Activated B cell treated with CpG ODN at 0.5 μM for 24 hours (primary cell): ENCODE data around the gene CTIF. TPM values are rescaled to one million over a fixed set of nuclear protein-coding genes. Genes with fewer than 3 reads are reported as not detected.

Experiments
- ATAC-seq: fragments of 200-7000 bp; cut with Tn5 transposase; one replicate; pipeline ENCODE4 v1.10.0; 2021; ENCODE audit warnings: low read depth, mild to moderate bottlenecking, moderate library complexity
- CTCF ChIA-PET: fragments of 350-600 bp; sonication (Branson Sonifier 250); formaldehyde crosslinking; loops from one replicate; lab custom pipeline; 2021; ENCODE audit warnings: antibody characterized with exemption; lab: Charles Lee
- POLR2A ChIA-PET: fragments of 350-600 bp; sonication (Branson Sonifier 250); formaldehyde crosslinking; loops from one replicate; lab custom pipeline; 2021; ENCODE audit warnings: antibody characterized with exemption; lab: Charles Lee
- DNase-seq: peaks from one replicate; pipeline ENCODE4 v3.0.0; 2022
- H3K27ac Mint-ChIP-seq: one replicate; pipeline ENCODE4 v1.8.0; 2020; ENCODE audit warnings: mixed read lengths
- H3K27me3 Mint-ChIP-seq: one replicate; pipeline ENCODE4 v1.8.0; 2021; ENCODE audit warnings: mixed read lengths
- H3K36me3 Mint-ChIP-seq: one replicate; pipeline ENCODE4 v1.8.0; 2021; ENCODE audit warnings: low read depth, mixed read lengths
- H3K4me1 Mint-ChIP-seq: one replicate; pipeline ENCODE4 v1.8.0; 2021; ENCODE audit warnings: mixed read lengths
- H3K4me3 Mint-ChIP-seq: one replicate; pipeline ENCODE4 v1.8.0; 2020; ENCODE audit warnings: mild to moderate bottlenecking, mixed read lengths
- H3K9me3 Mint-ChIP-seq: one replicate; pipeline ENCODE4 v1.8.0; 2020; ENCODE audit warnings: mixed read lengths
- CTCF ChIP-seq: fragments of 200-600 bp; IDR thresholded peaks from one replicate; pipeline ENCODE4 v1.8.0; 2022; ENCODE audit warnings: antibody characterized with exemption, mild to moderate bottlenecking
- intact Hi-C: fragments of 100-400 bp; cut with micrococcal nuclease; formaldehyde crosslinking; loops from one replicate; pipeline ENCODE4 v1.15.1; 2024
- total RNA-seq: library from RNA; stranded (reverse); gene quantifications from 2 replicates; pipeline ENCODE4 v1.2.3, GENCODE V29; 2022

Gene CTIF
- total RNA-seq, 1 donor from 2014 or later: 9.3 TPM

- no peak overlapping the region for H3K27ac Mint-ChIP-seq
- no peak overlapping the region for H3K4me3 Mint-ChIP-seq
- TF ChIP-seq CTCF: no peak
- DNase-seq (no peak), ATAC-seq (no peak)
- H3K27me3 Mint-ChIP-seq: no peaks in the 10 kb centered on the region
- POLR2A ChIA-PET: no interaction called here
- no peaks in the 10 kb centered on the region for H3K4me1 Mint-ChIP-seq
- H3K36me3 Mint-ChIP-seq: no peaks in the 10 kb centered on the region
- CTCF ChIA-PET: no interaction called here
- H3K9me3 Mint-ChIP-seq: no peaks in the 10 kb centered on the region
- intact Hi-C loops: no loop called here
These were observed 318.3 kb downstream of the CTIF start for GRCh38 chr18:48857023-48857694.

- Mint-ChIP-seq H3K27me3 (no peaks in the 10 kb centered on the region), H3K4me3 (no peak overlapping the region), H3K27ac (no peak overlapping the region), H3K36me3 (no peaks in the 10 kb centered on the region), H3K4me1 (no peaks in the 10 kb centered on the region), H3K9me3 (no peaks in the 10 kb centered on the region)
- no peak for DNase-seq
- POLR2A ChIA-PET: no interaction called here
- CTCF ChIA-PET: no interaction called here
- intact Hi-C loops: no loop called here
- ATAC-seq: no peak
- TF ChIP-seq CTCF: no peak
These were observed 319.8 kb downstream of the CTIF start for GRCh38 chr18:48858676-48859075.

GRCh38 chr18:48859311-48860268, 320.8 kb downstream of the CTIF start:
- TF ChIP-seq CTCF: no peak
- no peak for ATAC-seq
- no peak for DNase-seq
- Mint-ChIP-seq H3K27me3 (no peaks in the 10 kb centered on the region), H3K27ac (no peak overlapping the region), H3K4me3 (no peak overlapping the region), H3K4me1 (no peaks in the 10 kb centered on the region), H3K36me3 (no peaks in the 10 kb centered on the region), H3K9me3 (no peaks in the 10 kb centered on the region)
- intact Hi-C loops: no loop called here
- POLR2A ChIA-PET: no interaction called here
- CTCF ChIA-PET: no interaction called here

- ChIA-PET POLR2A (no interaction called here), CTCF (no interaction called here)
- no peaks in the 10 kb centered on the region for H3K4me1 Mint-ChIP-seq
- no peak for TF ChIP-seq CTCF
- intact Hi-C loops: no loop called here
- ATAC-seq (no peak), DNase-seq (no peak)
- H3K27ac Mint-ChIP-seq: no peak overlapping the region
- H3K4me3 Mint-ChIP-seq: no peak overlapping the region
- H3K36me3 Mint-ChIP-seq: no peaks in the 10 kb centered on the region
- H3K27me3 Mint-ChIP-seq: no peaks in the 10 kb centered on the region
- no peaks in the 10 kb centered on the region for H3K9me3 Mint-ChIP-seq
These were observed 321.7 kb downstream of the CTIF start for GRCh38 chr18:48860269-48861180.
